ENCODE data around the gene DDB1. TPM values are rescaled to one million over a fixed set of nuclear protein-coding genes. Genes with fewer than 3 reads are reported as not detected.

Gene DDB1
- polyA plus RNA-seq, 4 donors = 212 to 240 (median 219) TPM

Other genes with a start within 250 kb of the DDB1 start
- under 1 TPM; 0.05 to 0.20 (median 0.12) TPM for gene CD5, start 230.6 kb downstream of the DDB1 start, polyA plus RNA-seq (ENCODE audit: insufficient read length in 4 of 4)
- 10 to 100 TPM; 15.6 to 22.2 (median 20.9) TPM for gene VPS37C, start 171.7 kb downstream of the DDB1 start, polyA plus RNA-seq (ENCODE audit: insufficient read length in 4 of 4)
- under 1 TPM in 2 of 4 donors, not detected in 2; 0.12 to 0.43 TPM for gene PGA3, start 129.6 kb downstream of the DDB1 start, polyA plus RNA-seq (ENCODE audit: insufficient read length in 4 of 4)
- 1 to 10 TPM in 1 of 4 donors, under 1 TPM in 3; 0.46 to 1.1 (median 0.72) TPM for gene PGA4, start 110.8 kb downstream of the DDB1 start, polyA plus RNA-seq (ENCODE audit: insufficient read length in 4 of 4)
- gene PGA5, start 91.9 kb downstream of the DDB1 start, polyA plus RNA-seq (ENCODE audit: insufficient read length in 4 of 4) = under 1 TPM in 2 of 4 donors, not detected in 2; 0.19 to 0.53 TPM
- gene VWCE, start 37.8 kb downstream of the DDB1 start, polyA plus RNA-seq (ENCODE audit: insufficient read length in 4 of 4) = 1 to 10 TPM; 1.5 to 4.0 (median 2.9) TPM
- gene TKFC, start 123 bp upstream of the DDB1 start, polyA plus RNA-seq (ENCODE audit: insufficient read length in 4 of 4) = 10 to 100 TPM; 47.2 to 67.9 (median 58.9) TPM
- 10 to 100 TPM; 23.9 to 33.4 (median 30.2) TPM for gene CYB561A3, start 28.8 kb upstream of the DDB1 start, polyA plus RNA-seq (ENCODE audit: insufficient read length in 4 of 4)
- gene TMEM138, start 29.3 kb upstream of the DDB1 start, polyA plus RNA-seq (ENCODE audit: insufficient read length in 4 of 4) = 10 to 100 TPM; 38.0 to 57.9 (median 51.0) TPM
- 10 to 100 TPM; 29.3 to 35.5 (median 31.9) TPM for gene TMEM216, start 59.5 kb upstream of the DDB1 start, polyA plus RNA-seq (ENCODE audit: insufficient read length in 4 of 4)
- gene CPSF7, start 96.9 kb upstream of the DDB1 start, polyA plus RNA-seq (ENCODE audit: insufficient read length in 4 of 4) = 100 to 1,000 TPM in 2 of 4 donors, 10 to 100 TPM in 2; 82.4 to 135 (median 111) TPM
- 10 to 100 TPM; 39.8 to 49.7 (median 46.4) TPM for gene SDHAF2, start 97.0 kb upstream of the DDB1 start, polyA plus RNA-seq (ENCODE audit: insufficient read length in 4 of 4)
- gene LRRC10B, start 175.6 kb upstream of the DDB1 start, polyA plus RNA-seq (ENCODE audit: insufficient read length in 4 of 4) = 1 to 10 TPM; 1.1 to 3.2 (median 1.6) TPM
- 1 to 10 TPM; 4.9 to 7.1 (median 6.0) TPM for gene SYT7, start 248.0 kb upstream of the DDB1 start, polyA plus RNA-seq (ENCODE audit: insufficient read length in 4 of 4)

Measured in left renal cortex interstitium (tissue), 4 donors.